GM23248 (cell line): ENCODE data around the gene CITED4. TPM values are rescaled to one million over a fixed set of nuclear protein-coding genes. Genes with fewer than 3 reads are reported as not detected.

Source experiments
- DNase-seq: peaks from one replicate; pipeline ENCODE4 v3.0.0-alpha.2; 2015
- H2AFZ ChIP-seq: fragments of 200-600 bp; sonication (generic); 2 replicates; pipeline ENCODE4 v1.6.1; 2016; ENCODE audit warnings: antibody characterized with exemption
- H3F3A ChIP-seq: fragments of 200-600 bp; sonication (generic); 2 replicates; pipeline ENCODE4 v1.6.1; 2016; ENCODE audit warnings: mild to moderate bottlenecking, antibody characterized with exemption, mixed run types; ENCODE audit not compliant: insufficient read depth
- H3K27ac ChIP-seq: fragments of 200-600 bp; sonication (generic); 2 replicates; pipeline ENCODE4 v1.5.1; 2016; ENCODE audit warnings: mild to moderate bottlenecking
- H3K27me3 ChIP-seq: fragments of 200-600 bp; sonication (generic); replicated peaks from 2 replicates; pipeline ENCODE4 v1.6.1; 2016; ENCODE audit warnings: mild to moderate bottlenecking; ENCODE audit not compliant: insufficient read depth
- H3K36me3 ChIP-seq: fragments of 200-600 bp; sonication (generic); 2 replicates; pipeline ENCODE4 v1.6.1; 2016; ENCODE audit warnings: low read depth, mild to moderate bottlenecking
- H3K4me1 ChIP-seq: fragments of 200-600 bp; sonication (generic); 2 replicates; pipeline ENCODE4 v1.6.1; 2016; ENCODE audit warnings: mild to moderate bottlenecking; ENCODE audit not compliant: insufficient read depth
- H3K4me2 ChIP-seq: fragments of 200-600 bp; sonication (generic); one replicate; pipeline ENCODE4 v1.6.1; 2016; ENCODE audit warnings: mild to moderate bottlenecking; ENCODE audit not compliant: unreplicated experiment
- H3K4me3 ChIP-seq: fragments of 200-600 bp; sonication (generic); 2 replicates; pipeline ENCODE4 v1.5.1; 2016; ENCODE audit warnings: mild to moderate bottlenecking
- H3K79me2 ChIP-seq: fragments of 200-600 bp; sonication (generic); 2 replicates; pipeline ENCODE4 v1.6.1; 2016; ENCODE audit warnings: mild to moderate bottlenecking; ENCODE audit not compliant: insufficient read depth
- H3K9ac ChIP-seq: fragments of 200-600 bp; sonication (generic); 2 replicates; pipeline ENCODE4 v1.6.1; 2016; ENCODE audit warnings: mild to moderate bottlenecking
- H3K9me2 ChIP-seq: fragments of 200-600 bp; sonication (generic); 2 replicates; pipeline ENCODE4 v1.6.1; 2016; ENCODE audit warnings: mixed run types, mild to moderate bottlenecking, moderate library complexity; ENCODE audit not compliant: insufficient read depth
- H3K9me3 ChIP-seq: fragments of 200-600 bp; sonication (generic); one replicate; pipeline ENCODE4 v1.6.1; 2017; ENCODE audit warnings: low read depth
- H4K20me1 ChIP-seq: fragments of 200-600 bp; sonication (generic); 2 replicates; pipeline ENCODE4 v1.6.0; 2016; ENCODE audit not compliant: insufficient read depth
- EZH2 ChIP-seq: fragments of 200-600 bp; sonication (generic); IDR thresholded peaks from 2 replicates; pipeline ENCODE4 v1.6.1; 2018; ENCODE audit warnings: antibody characterized with exemption, mild to moderate bottlenecking; ENCODE audit not compliant: insufficient read depth, poor library complexity, severe bottlenecking
- EZH2phosphoT487 ChIP-seq: fragments of 200-600 bp; sonication (generic); IDR thresholded peaks from 2 replicates; pipeline ENCODE4 v1.6.1; 2018; ENCODE audit warnings: antibody characterized with exemption, moderate library complexity, mild to moderate bottlenecking, low read depth; ENCODE audit not compliant: insufficient read depth
- WGBS, 2 experiments: methylation state at CpG; one replicate each; pipeline ENCODE4 v1.1.6; 2015 to 2017; ENCODE audit warnings: low lambda C conversion rate in 2 of 2, low coverage in 1 of 2; ENCODE audit errors: missing lambda C conversion rate in 2 of 2; 5-methylcytosine and 5-hydroxymethylcytosine counted together
- in situ Hi-C: fragments of 300-500 bp; cut with MboI; formaldehyde crosslinking; loops from 2 replicates; pipeline ENCODE4 v1.15.0; 2020
- polyA plus RNA-seq: library from polyadenylated mRNA; unstranded; fragments of >200 nt; fragmentation: Nextera tagmentation; extraction: Ambion mirVana; gene quantifications from 2 replicates; pipeline ENCODE4 v1.2.1, GENCODE V29; 2016
- total RNA-seq: library from RNA; depleted of rRNA; stranded (reverse); fragments of >200 nt; shearing (Covaris generic); gene quantifications from 2 replicates; pipeline ENCODE4 v1.2.3, GENCODE V29; 2014

The CITED4 gene
- total and polyA plus RNA-seq, 2 experiments from 2014 or later, result not detected

DNA sequence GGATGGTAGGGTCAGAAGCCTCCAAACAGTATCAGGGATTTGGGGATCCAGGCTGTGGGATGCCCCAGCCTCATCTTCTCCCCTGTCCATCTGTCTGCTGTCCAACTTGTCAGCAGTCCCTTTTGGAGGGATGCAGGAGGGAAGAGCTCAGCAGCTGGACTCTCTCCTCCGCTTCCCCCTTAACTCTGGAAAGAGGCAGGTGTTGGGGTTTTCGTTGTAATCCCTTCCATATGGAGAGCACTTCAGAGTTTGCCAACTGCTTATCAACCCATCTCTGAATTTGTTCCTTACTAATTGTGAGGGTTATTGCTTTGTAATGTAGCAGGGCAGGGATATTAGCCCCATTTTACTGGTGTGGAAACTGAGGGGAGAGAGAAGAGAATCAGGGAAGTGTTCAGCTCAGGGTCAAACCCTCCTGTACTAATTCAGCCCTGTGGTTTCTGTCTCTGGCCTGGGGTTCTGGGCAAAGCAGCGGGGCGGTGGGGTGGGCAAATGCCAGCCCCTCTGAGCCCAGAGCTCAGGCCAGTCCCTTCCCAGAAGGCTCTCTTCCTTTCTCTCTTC, 3.2 kb downstream of the CITED4 start:
- WGBS, 2 experiments, result 91 to 94% methylated on average over 4 of the region's 4 CpGs
- H3K36me3 ChIP-seq, result no peaks in the 10 kb centered on the region
- in situ Hi-C loops, result no loop called here
- no peaks in the 10 kb centered on the region for H3K9me3 ChIP-seq
- no peak overlapping the region for H3K27ac ChIP-seq
- H3F3A ChIP-seq, result no peaks in the 10 kb centered on the region
- H3K27me3 ChIP-seq, result peaks cover 6% of the 10 kb centered on the region; the same call in 1 of the 2 replicates
- H2AFZ ChIP-seq, result no peak overlapping the region
- no peaks in the 10 kb centered on the region for H4K20me1 ChIP-seq
- H3K9me2 ChIP-seq, result no peaks in the 10 kb centered on the region
- H3K79me2 ChIP-seq, result no peaks in the 10 kb centered on the region
- TF ChIP-seq EZH2phosphoT487 (no peak), EZH2 (no peak)
- no peak for DNase-seq
- no peak overlapping the region for H3K4me2 ChIP-seq
- H3K4me1 ChIP-seq, result no peaks in the 10 kb centered on the region
- H3K9ac ChIP-seq, result no peak overlapping the region
- no peak overlapping the region for H3K4me3 ChIP-seq

DNA sequence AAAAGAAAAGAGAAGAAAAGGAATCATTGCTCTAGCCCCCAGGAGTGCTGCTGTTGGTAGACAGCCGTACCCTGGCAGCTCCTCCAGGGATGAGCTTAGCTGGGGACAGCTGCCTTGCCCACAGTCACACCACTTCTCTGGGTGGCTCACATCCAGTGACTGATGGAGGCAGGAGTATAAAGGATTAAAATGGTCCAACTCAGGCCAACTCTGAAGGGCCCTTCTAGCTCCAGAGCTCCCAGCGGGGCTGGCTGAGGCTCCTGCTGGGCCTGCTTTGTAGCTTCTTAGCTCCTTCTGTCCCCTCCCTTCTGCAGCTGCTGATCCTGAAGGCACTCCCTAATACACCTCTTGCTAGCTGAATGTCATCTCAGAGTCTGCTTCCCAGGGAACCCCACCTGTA, 4.4 kb downstream of the CITED4 start:
- Histone ChIP-seq H3K4me2 (no peak overlapping the region), H3K27me3 (peaks cover 6% of the 10 kb centered on the region; the same call in 1 of the 2 replicates), H3K9ac (no peak overlapping the region), H3K79me2 (no peaks in the 10 kb centered on the region), H3K9me3 (no peaks in the 10 kb centered on the region), H4K20me1 (no peaks in the 10 kb centered on the region), H3K36me3 (no peaks in the 10 kb centered on the region), H3K4me3 (no peak overlapping the region), H3F3A (no peaks in the 10 kb centered on the region), H3K27ac (no peak overlapping the region), H3K4me1 (no peaks in the 10 kb centered on the region), H2AFZ (no peak overlapping the region), H3K9me2 (no peaks in the 10 kb centered on the region)
- in situ Hi-C loops, result no loop called here
- 92 to 96% methylated on average over 2 of the region's 2 CpGs for WGBS, 2 experiments
- TF ChIP-seq EZH2, result no peak
- no peak for TF ChIP-seq EZH2phosphoT487
- DNase-seq, result no peak

GRCh38 chr1:40856656-40857302, 5.4 kb downstream of the CITED4 start:
- H3K36me3 ChIP-seq, result no peaks in the 10 kb centered on the region
- H2AFZ ChIP-seq, result no peak overlapping the region
- H4K20me1 ChIP-seq, result no peaks in the 10 kb centered on the region
- no peak overlapping the region for H3K27ac ChIP-seq
- no peaks in the 10 kb centered on the region for H3F3A ChIP-seq
- WGBS, 2 experiments, result 87 to 91% methylated on average over 9 of the region's 9 CpGs
- H3K27me3 ChIP-seq, result peaks cover 6% of the 10 kb centered on the region; the same call in 1 of the 2 replicates
- no peaks in the 10 kb centered on the region for H3K9me3 ChIP-seq
- no peak for TF ChIP-seq EZH2phosphoT487
- no peak overlapping the region for H3K4me3 ChIP-seq
- no peak overlapping the region for H3K4me2 ChIP-seq
- in situ Hi-C loops, result no loop called here
- no peaks in the 10 kb centered on the region for H3K79me2 ChIP-seq
- no peak overlapping the region for H3K9ac ChIP-seq
- H3K4me1 ChIP-seq, result no peaks in the 10 kb centered on the region
- H3K9me2 ChIP-seq, result no peaks in the 10 kb centered on the region
- no peak for DNase-seq

- Histone ChIP-seq H3K4me3 (no peak overlapping the region), H3K4me2 (no peak overlapping the region), H3K27me3 (peaks cover 3% of the 10 kb centered on the region; the same call in 1 of the 2 replicates), H2AFZ (no peak overlapping the region), H4K20me1 (no peaks in the 10 kb centered on the region), H3K4me1 (no peaks in the 10 kb centered on the region), H3K79me2 (no peaks in the 10 kb centered on the region), H3K36me3 (no peaks in the 10 kb centered on the region), H3K27ac (no peak overlapping the region), H3K9me2 (no peaks in the 10 kb centered on the region), H3K9ac (no peak overlapping the region), H3K9me3 (no peaks in the 10 kb centered on the region), H3F3A (no peaks in the 10 kb centered on the region)
- WGBS, 2 experiments, result 97 to 100% methylated on average over 3 of the region's 3 CpGs
- DNase-seq, result no peak
- TF ChIP-seq EZH2phosphoT487 (no peak), EZH2 (no peak)
- in situ Hi-C loops, result no loop called here
Measured at GRCh38 chr1:40856116-40856515, 6.0 kb downstream of the CITED4 start.

DNA sequence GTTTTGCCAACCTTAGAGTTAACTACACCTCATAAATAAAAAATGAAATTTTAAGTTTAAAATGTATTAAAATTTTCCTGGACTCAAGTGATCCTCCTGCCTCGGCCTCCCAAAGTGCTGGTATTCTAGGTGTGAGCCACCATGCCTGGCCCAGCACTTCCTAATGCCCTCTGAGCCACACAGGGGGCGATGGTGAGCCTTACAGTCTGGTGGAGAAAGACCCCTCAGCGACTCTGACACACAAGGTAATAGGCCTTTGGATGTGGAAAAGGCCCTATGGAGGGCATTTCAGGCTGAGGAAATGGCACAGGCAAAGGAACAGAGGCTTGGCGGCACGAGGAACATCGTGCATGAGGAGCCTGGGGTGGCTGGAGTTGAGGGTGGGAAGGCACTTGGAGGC, 6.7 kb downstream of the CITED4 start:
- Histone ChIP-seq H3K4me2 (no peak overlapping the region), H3K27me3 (no peaks in the 10 kb centered on the region), H3K27ac (no peak overlapping the region), H2AFZ (no peak overlapping the region), H3K79me2 (no peaks in the 10 kb centered on the region), H3K4me3 (no peak overlapping the region), H3K9me2 (no peaks in the 10 kb centered on the region), H3K9me3 (no peaks in the 10 kb centered on the region), H4K20me1 (no peaks in the 10 kb centered on the region), H3K9ac (no peak overlapping the region), H3F3A (no peaks in the 10 kb centered on the region), H3K36me3 (no peaks in the 10 kb centered on the region), H3K4me1 (no peaks in the 10 kb centered on the region)
- no peak for DNase-seq
- 78 to 80% methylated on average over 6 of the region's 6 CpGs for WGBS, 2 experiments
- in situ Hi-C loops, result no loop called here
- no peak for TF ChIP-seq EZH2
- TF ChIP-seq EZH2phosphoT487, result no peak
